ENCODE measurements around the gene RNF144A.
"Not testable (repeated sequence)": the region's sequence is repeated elsewhere in the genome, so short reads cannot be mapped to it uniquely, and the experiment has no call there.

The RNF144A gene

DNA sequence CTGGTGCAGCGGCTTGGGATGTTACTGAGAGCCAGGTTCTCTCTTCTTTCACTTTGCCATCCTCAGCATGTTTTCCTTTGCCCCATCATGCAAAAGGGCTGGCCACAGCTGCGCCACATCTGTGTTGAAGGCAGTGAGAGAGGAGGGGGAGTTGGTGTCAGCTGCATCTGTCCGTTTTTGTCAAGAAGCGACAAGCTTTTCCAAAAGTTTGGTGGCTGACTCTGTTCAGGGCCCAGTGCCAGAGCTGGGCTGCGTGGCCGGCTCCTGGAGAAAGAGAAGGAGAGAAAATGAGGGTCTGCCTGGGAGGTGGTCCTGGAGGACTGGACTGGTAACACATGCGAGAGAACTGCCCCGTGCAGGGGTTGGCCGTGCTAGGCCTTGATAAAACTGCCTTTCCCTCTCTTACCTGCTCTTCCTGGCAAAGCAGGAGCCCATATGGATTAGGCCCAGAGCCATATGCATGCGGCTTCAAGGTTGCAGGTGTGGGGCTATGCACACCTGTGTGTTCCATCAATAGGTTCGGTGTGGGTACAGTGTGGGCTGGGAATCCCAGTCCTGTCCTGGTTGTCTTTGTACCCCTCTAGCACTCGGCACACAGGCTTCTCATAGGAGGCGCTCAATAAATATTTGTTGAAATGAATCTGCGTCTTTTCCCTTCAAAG, 9.0 kb downstream of the RNF144A start:
- CTCF ChIA-PET: no interaction called here
- Mint-ChIP-seq H3K27me3 (no peaks in the 10 kb centered on the region), H3K4me3 (no peak overlapping the region), H3K9me3 (peaks cover 18% of the 10 kb centered on the region), H3K36me3 (peaks cover 71% of the 10 kb centered on the region), H3K27ac (no peak overlapping the region), H3K4me1 (peaks cover 74% of the 10 kb centered on the region)
- no peak for DNase-seq

DNA sequence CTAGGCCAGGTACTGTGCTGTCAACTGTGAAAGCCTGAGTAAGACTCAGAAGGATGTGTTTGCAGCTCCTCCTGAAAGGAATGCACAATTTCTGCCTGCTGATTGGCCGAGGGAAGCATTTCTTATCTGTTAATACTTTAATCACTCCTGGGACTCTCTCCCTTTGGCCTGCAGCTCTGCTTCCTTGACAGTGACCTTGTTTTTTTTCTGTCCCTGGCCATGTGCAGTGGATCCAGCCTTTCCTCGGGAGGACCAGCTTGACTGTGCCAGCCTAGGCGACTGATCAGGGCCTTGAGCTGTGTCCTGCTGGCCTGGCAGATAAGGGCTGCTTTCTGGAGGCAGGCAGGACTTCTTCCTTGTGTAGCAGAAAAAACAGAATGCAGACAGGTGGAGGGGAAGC, 10.0 kb downstream of the RNF144A start:
- Mint-ChIP-seq H3K27ac (no peak overlapping the region), H3K36me3 (peaks cover 77% of the 10 kb centered on the region), H3K27me3 (no peaks in the 10 kb centered on the region), H3K9me3 (peaks cover 20% of the 10 kb centered on the region), H3K4me3 (no peak overlapping the region), H3K4me1 (peaks cover 73% of the 10 kb centered on the region)
- CTCF ChIA-PET: interaction anchor here (0.6 kb wide), 1 partner anchor 87 kb away, joined by 3 read pairs; no protein-coding TSS in a partner anchor
- no peak for DNase-seq

DNA sequence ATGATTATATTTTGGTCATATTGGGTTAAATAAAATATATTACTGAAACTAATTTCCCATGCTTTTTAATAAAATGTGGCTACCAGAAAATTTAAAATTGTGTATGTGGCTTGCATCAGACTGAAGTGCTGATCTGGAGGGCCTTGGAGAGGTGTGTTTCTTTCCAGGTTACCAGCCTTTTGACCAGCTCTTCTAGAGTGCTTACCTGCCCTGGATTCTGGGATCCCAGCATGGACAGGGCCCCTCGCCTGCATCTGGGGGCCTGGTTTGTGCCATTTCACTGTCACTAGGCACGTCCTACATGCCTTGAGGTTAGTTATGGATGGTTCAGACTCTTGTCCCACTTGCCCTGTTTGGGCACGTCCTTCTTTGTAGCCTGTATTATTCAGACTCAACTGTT, 10.5 kb downstream of the RNF144A start:
- Mint-ChIP-seq H3K27me3 (no peaks in the 10 kb centered on the region), H3K27ac (no peak overlapping the region), H3K9me3 (peaks cover 20% of the 10 kb centered on the region), H3K36me3 (peaks cover 79% of the 10 kb centered on the region), H3K4me1 (peaks cover 71% of the 10 kb centered on the region), H3K4me3 (no peak overlapping the region)
- CTCF ChIA-PET: interaction anchor here (0.6 to 1.5 kb wide), 2 partner anchors 87 to 116 kb away, joined by 3 read pairs; no protein-coding TSS in a partner anchor
- DNase-seq: no peak

DNA sequence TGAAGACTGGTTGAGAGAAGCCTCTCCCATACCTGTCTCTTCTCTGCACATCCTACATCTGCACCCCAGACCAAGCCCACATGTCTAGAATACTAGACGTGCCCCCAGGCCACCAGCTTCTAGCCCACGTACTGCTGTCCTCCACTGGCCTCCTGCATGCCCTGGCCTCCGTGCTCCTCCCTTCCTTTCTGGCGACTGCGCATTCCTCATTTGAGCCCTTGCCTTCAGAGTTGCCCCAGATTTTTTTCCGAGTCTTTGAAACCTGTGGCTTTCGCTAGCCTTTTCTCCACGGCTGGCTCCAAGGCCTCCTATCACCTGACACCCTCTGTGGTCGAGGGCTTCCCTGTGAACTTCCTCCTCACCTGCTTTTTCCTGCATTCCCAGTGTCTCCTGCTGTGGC, 11.2 kb downstream of the RNF144A start:
- no peaks in the 10 kb centered on the region for H3K27me3 Mint-ChIP-seq
- no peak for DNase-seq
- CTCF ChIA-PET: interaction anchor here (1.5 kb wide), 1 partner anchor 115 kb away, joined by 3 read pairs; no protein-coding TSS in a partner anchor
- H3K4me1 Mint-ChIP-seq: peaks cover 69% of the 10 kb centered on the region
- no peak overlapping the region for H3K27ac Mint-ChIP-seq
- no peak overlapping the region for H3K4me3 Mint-ChIP-seq
- H3K36me3 Mint-ChIP-seq: peaks cover 72% of the 10 kb centered on the region
- H3K9me3 Mint-ChIP-seq: peaks cover 20% of the 10 kb centered on the region

DNA sequence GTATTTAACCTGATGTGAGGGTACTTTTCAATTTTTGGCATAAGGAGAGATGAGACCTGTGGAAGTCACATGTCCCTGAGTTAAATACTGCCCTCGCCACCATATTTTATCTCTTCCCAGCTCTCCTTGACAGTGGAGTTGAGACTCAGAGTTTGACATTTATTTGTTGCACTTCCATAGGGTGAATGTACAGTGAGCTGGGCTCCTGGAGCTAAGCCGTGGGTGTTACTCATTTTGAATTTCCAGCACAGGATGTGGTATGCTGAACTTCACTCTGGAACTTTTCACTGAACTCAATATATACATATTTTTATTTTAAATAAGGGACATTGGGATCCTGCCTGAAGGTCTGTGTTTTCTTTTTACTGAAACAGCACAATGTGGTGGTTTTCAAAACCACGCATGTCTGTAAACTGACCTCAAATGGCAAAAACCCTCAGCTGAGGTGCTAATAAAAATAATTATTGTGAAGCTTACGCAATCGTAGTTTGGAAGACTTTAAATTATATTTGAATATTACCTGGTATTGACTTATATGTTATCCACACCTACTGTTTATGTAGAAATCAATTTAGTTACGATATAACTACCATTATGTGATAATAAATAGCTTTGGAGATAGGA, 12.1 kb downstream of the RNF144A start:
- Mint-ChIP-seq H3K27me3 (no peaks in the 10 kb centered on the region), H3K4me3 (no peak overlapping the region), H3K4me1 (peaks cover 66% of the 10 kb centered on the region), H3K9me3 (peaks cover 20% of the 10 kb centered on the region), H3K36me3 (peaks cover 68% of the 10 kb centered on the region), H3K27ac (no peak overlapping the region)
- CTCF ChIA-PET: interaction anchor here (0.8 to 1.1 kb wide), 3 partner anchors 12 to 61 kb away, joined by 3 to 4 read pairs (median 3); partner anchors contain the start of gene RNF144A
- DNase-seq: no peak

DNA sequence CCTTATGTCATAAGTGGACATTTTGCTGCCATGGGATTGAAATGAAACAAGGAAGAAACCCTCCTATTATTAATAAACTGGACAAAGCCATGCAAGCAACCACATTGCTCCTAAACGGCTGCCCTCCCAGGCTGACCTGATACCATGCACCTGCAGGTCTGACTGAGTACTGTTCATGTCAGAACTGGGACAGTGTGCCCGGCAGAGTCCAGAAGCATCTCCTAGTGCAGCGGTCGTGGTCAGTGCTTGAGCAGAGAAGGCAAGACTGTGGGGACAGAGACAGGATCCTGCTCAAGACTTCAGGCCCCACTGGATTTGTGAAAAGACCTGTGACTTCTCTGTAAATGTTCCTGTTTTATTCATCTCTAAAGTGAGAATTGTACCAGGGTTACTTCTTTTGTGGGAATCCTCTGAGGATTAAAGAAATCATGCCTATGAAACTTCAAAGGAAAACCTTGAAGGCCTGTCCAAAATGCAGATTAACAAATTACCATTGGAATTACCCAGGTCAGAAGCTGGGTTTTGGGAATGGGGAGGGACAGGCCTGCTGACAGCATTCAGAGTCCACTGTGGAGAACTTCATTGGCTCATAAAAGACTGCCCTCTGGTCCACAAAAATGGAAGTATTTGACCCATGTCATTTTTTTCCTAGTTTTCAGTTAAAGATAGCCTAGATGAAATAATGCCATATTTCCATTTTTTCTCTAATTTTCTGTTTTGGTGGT, 13.9 kb downstream of the RNF144A start:
- peaks cover 65% of the 10 kb centered on the region for H3K4me1 Mint-ChIP-seq
- DNase-seq: no peak
- H3K36me3 Mint-ChIP-seq: peaks cover 63% of the 10 kb centered on the region
- H3K27me3 Mint-ChIP-seq: no peaks in the 10 kb centered on the region
- H3K4me3 Mint-ChIP-seq: no peak overlapping the region
- peaks cover 20% of the 10 kb centered on the region for H3K9me3 Mint-ChIP-seq
- CTCF ChIA-PET: no interaction called here
- H3K27ac Mint-ChIP-seq: no peak overlapping the region

DNA sequence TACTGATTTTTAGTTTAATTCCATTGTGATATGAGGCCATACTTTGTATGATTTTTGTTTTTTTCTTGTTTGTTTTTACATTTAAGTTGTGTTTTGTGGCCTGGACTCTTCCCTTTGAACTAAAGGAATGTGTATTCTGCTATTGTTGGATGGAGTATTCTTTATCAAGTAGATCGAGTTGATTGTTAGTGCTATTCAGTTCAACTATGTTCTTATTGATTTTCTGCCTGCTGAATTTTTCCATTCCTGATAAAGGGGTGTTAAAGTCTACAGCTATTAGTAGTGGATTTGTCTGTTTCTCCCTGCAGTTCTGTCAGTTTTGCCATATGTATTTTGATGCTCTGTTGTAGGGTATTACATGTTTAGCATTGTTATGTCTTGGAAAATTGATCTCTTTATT, 14.5 kb downstream of the RNF144A start:
- Mint-ChIP-seq H3K36me3 (peaks cover 57% of the 10 kb centered on the region), H3K27ac (no peak overlapping the region), H3K4me1 (peaks cover 62% of the 10 kb centered on the region), H3K27me3 (no peaks in the 10 kb centered on the region), H3K9me3 (peaks cover 15% of the 10 kb centered on the region), H3K4me3 (no peak overlapping the region)
- CTCF ChIA-PET: no interaction called here
- DNase-seq: no peak

DNA sequence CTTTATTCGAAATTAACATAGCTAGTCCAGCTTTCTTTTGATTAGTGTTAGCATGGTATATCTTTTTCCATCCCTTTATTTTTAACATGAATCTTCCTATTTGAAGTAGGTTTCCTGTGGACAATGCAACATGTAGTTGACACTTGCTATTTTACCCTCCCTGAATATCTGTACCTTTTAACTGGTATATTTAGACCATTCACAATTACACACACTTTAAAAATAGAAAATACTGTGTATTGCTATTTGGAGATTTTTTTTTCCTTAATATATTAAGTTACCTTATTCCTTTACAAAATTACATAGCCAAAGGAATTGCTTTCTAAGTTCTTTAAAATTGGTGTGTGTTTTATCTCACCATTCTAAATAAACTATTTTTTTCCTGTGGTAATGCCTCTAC, 15.0 kb downstream of the RNF144A start:
- DNase-seq: no peak
- Mint-ChIP-seq H3K27me3 (no peaks in the 10 kb centered on the region), H3K9me3 (peaks cover 11% of the 10 kb centered on the region), H3K36me3 (peaks cover 52% of the 10 kb centered on the region), H3K4me3 (no peak overlapping the region), H3K27ac (no peak overlapping the region), H3K4me1 (peaks cover 60% of the 10 kb centered on the region)
- CTCF ChIA-PET: interaction anchor here (1.1 kb wide), 1 partner anchor 82 kb away, joined by 3 read pairs; no protein-coding TSS in a partner anchor

DNA sequence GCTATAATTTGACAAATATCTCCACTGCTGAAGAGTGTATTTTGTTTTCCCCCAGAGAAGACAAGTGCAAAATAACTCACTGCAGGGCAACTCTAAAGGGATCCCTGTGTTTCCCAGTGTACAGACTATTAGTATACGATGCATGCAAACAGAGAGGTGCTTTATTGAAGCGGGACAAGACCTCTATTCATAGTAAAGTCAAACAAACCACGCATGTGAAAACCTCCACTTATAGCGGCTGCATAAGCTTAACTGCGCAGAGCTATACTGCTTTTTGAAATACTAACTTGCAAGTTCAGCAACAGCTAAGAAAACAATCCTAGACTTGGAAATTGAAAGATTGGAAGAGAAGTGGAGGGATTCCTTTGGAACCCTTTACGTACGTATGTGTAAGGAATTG, 15.6 kb downstream of the RNF144A start:
- H3K4me3 Mint-ChIP-seq: no peak overlapping the region
- DNase-seq: no peak
- H3K9me3 Mint-ChIP-seq: peaks cover 10% of the 10 kb centered on the region
- H3K27ac Mint-ChIP-seq: no peak overlapping the region
- CTCF ChIA-PET: interaction anchor here (1.1 kb wide), 1 partner anchor 81 kb away, joined by 3 read pairs; no protein-coding TSS in a partner anchor
- peaks cover 64% of the 10 kb centered on the region for H3K4me1 Mint-ChIP-seq
- peaks cover 46% of the 10 kb centered on the region for H3K36me3 Mint-ChIP-seq
- no peaks in the 10 kb centered on the region for H3K27me3 Mint-ChIP-seq

DNA sequence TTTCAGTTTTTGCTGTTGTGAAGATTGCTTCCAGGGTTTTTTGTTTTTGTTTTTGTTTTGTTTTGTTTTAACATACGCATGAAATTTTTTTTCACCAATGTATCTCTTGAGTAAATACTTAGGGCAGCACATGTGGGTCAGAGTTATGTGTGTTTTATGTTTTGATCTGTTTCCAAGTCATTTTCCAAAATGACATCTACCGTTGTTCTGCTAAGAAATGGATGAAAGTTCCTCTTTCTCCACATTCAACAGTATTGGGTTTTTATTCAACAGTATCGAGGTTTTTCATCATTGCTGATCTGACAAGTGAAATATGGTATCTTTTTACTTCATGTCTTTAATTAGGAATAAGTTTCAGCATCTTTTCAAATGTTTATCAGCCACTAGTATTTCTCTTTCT, 16.7 kb downstream of the RNF144A start:
- Mint-ChIP-seq H3K27me3 (no peaks in the 10 kb centered on the region), H3K4me1 (peaks cover 57% of the 10 kb centered on the region), H3K9me3 (peaks cover 2% of the 10 kb centered on the region), H3K27ac (no peak overlapping the region), H3K36me3 (peaks cover 39% of the 10 kb centered on the region), H3K4me3 (no peak overlapping the region)
- CTCF ChIA-PET: no interaction called here
- DNase-seq: no peak

DNA sequence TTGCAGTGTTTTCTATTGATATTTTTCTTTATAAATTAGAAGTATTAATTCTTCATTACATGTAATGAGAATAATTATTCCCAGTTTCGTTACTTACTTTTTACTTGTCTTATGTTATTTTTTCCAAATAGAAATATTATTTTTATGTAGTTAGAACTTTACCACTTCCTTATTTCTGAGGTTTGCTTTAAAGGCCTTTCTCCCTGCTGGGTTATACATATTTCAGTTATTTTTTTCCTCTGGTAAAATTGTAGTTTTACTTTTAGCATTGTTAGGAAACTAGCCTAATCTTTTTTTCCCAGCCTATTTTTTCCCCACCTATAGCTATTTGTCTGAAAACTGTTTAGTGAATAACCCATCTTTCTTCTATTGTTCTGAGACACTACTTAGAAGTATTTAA, 17.1 kb downstream of the RNF144A start:
- no peak for DNase-seq
- no peaks in the 10 kb centered on the region for H3K27me3 Mint-ChIP-seq
- H3K36me3 Mint-ChIP-seq: peaks cover 36% of the 10 kb centered on the region
- no peak overlapping the region for H3K27ac Mint-ChIP-seq
- peaks cover 53% of the 10 kb centered on the region for H3K4me1 Mint-ChIP-seq
- no peak overlapping the region for H3K4me3 Mint-ChIP-seq
- CTCF ChIA-PET: no interaction called here
- H3K9me3 Mint-ChIP-seq: peaks cover 2% of the 10 kb centered on the region

DNA sequence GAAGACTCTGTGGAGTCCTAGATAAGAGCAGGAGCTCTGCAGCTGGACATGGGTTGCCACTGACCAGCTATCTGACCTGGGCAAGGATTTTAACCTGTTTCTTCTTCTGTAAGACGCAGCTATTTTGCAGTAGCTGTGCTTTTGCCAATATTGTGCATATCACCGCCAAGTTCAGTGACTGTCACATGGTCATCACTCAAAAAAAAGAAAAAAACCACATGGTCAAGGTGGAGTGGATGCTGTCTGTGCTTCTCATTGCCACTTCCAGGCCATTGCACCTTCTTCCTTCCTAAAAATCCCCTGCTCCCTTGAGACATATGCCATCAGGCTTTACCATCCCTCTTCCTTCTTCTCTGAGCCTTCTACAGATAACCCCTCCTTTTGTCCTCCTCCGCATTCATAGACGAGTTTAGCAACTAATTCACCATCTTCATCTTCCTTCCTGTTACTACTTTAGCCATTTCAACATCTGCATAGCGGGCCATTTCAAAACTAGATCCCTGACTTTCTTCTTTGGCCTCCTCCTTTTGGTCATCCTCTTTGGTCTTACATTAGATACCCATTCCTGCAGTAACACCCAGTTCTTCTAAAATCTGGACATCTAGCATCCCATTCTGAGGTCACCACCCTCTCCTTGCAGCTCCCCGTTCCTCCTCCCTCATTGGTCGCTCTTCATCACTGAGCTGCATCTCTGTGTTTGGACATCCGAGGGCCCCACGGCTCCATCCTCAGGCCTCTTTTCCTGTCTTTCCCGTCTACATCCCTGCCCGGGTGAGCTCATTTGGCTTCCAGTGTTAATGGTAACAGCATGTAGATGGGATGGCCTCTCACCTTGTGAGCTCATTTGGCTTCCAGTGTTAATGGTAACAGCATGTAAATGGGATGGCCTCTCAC, 17.8 kb downstream of the RNF144A start:
- peaks cover 33% of the 10 kb centered on the region for H3K36me3 Mint-ChIP-seq
- peaks cover 48% of the 10 kb centered on the region for H3K4me1 Mint-ChIP-seq
- no peaks in the 10 kb centered on the region for H3K27me3 Mint-ChIP-seq
- H3K4me3 Mint-ChIP-seq: no peak overlapping the region
- H3K27ac Mint-ChIP-seq: no peak overlapping the region
- CTCF ChIA-PET: no interaction called here
- no peak for DNase-seq
- peaks cover 2% of the 10 kb centered on the region for H3K9me3 Mint-ChIP-seq

DNA sequence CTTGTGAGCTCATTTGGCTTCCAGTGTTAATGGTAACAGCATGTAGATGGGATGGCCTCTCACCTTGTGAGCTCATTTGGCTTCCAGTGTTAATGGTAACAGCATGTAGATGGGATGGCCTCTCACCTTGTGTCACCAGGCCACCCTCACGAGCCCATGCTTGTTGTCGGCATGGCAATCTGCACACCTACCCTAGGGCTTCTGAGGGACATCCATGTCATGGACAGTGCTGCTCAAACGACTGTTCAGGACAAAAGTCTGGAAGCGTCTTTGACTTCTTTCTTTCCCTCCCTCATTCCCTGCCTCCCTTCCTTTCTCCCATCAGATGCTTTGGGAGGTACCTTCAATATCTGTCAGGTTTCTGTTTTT, 18.4 kb downstream of the RNF144A start:
- Mint-ChIP-seq H3K4me1 (peaks cover 46% of the 10 kb centered on the region), H3K36me3 (peaks cover 32% of the 10 kb centered on the region)
- H3K4me3 Mint-ChIP-seq, DNase-seq, H3K27ac Mint-ChIP-seq, H3K27me3 Mint-ChIP-seq, H3K9me3 Mint-ChIP-seq, CTCF ChIA-PET: not testable (repeated sequence)

DNA sequence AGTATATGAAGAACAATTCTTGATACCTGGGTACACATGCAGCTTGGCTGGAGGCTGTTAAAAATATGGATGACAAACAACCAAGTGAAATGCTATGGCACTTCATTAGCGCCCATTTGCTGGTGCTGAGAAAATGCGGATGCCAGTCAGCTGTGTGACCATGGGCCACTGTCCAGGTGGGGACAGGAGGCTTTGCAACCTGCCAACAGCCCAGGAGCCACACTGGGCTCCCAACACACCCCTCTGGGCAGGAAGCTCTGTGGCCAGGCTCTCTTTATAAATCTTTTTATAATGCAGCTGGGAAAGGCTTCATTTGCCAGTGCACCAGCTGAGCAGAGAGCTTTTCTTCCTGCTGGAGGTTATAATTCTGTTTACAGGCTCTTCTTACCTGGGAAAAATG, 19.9 kb downstream of the RNF144A start:
- Mint-ChIP-seq H3K4me3 (no peak overlapping the region), H3K36me3 (peaks cover 34% of the 10 kb centered on the region), H3K4me1 (peaks cover 38% of the 10 kb centered on the region), H3K9me3 (no peaks in the 10 kb centered on the region), H3K27me3 (no peaks in the 10 kb centered on the region), H3K27ac (no peak overlapping the region)
- CTCF ChIA-PET: no interaction called here
- no peak for DNase-seq
